Smooth muscle cell of the pulmonary artery (primary cell): ENCODE results near the gene MTERF4. TPM values are rescaled to one million over a fixed set of nuclear protein-coding genes. Genes with fewer than 3 reads are reported as not detected.

Experiments used
- total RNA-seq: library from RNA; depleted of rRNA; stranded (reverse); fragments of >200 nt; gene quantifications from 2 replicates; pipeline ENCODE4 v1.2.3, GENCODE V29; 2014

The MTERF4 gene, protein sequence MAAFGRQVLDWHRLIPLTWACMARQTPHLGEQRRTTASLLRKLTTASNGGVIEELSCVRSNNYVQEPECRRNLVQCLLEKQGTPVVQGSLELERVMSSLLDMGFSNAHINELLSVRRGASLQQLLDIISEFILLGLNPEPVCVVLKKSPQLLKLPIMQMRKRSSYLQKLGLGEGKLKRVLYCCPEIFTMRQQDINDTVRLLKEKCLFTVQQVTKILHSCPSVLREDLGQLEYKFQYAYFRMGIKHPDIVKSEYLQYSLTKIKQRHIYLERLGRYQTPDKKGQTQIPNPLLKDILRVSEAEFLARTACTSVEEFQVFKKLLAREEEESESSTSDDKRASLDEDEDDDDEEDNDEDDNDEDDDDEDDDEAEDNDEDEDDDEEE
- total RNA-seq: 31.3 and 38.3 TPM in 2 replicates

DNA sequence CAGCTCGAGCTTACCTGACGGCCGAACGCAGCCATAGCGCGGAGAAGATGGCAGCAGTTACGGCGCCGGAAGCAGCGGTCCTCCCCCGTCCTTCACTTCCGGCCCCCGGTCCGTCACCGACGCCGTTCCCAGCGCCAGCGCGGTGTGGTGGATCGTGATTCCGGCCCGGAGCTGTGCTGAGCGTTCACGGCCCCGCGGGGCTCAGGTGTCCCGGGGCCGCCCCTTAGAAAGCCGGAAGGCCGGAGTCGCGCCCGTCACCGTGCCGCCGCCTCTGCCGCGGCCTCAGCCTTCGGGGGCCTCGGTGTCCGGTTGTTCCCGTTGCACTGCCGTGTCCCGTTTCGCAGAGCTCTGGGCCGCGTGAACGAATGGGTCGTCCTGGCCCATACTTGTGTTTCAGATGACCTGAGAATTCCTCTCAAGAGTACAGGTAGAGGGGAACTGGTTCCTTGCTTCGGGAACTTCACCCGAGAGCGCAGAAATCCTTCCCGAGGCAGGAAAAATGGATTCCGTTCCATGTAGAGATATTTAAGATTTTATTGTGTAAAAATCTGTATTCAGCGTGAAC lies at the start of gene MTERF4:
TSS of gene MTERF4 (minus strand) at position 49 of the 565 bp plus-strand sequence. CDS start at position 35, 14 bp downstream.

DNA sequence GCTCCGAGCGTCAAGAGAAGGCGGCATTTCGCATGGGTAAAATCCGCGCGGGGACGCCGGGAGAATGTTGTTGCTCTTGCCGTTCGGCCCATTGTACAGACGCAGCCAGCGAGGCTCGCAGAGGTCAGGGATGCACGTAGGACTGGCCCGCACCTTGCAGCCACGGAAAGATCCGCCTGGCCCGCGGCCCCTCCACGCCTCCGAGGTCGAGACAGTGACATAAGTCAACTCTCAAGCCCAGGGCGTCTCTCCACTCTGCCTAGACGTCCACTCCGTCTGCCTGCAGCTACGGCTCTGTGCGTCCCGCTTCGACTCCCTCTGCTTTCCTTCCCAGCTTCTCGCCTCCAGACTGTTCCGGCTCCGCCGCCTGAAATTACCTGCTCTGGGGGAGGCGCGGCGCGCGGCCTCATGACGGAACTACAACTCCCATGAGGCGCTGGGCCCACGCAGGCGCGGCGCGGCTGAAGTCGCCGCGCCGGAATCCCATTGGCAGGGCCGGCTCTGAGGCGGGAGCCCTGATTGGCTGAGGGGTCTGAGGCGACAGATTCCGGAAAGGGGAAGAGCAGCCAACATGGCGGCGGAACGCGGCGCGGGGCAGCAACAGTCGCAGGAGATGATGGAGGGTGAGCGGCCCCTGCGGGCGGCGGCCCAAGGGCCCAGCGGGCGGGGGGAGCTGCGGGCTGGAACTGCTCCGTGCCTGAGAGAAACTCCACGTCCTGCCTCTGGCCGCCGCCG lies 48.0 kb upstream of the MTERF4 start, which contains the start of gene PPP1R7:
TSS of gene PPP1R7 (plus strand) at position 543 of the 735 bp plus-strand sequence. CDS start at position 572, 29 bp downstream.

DNA sequence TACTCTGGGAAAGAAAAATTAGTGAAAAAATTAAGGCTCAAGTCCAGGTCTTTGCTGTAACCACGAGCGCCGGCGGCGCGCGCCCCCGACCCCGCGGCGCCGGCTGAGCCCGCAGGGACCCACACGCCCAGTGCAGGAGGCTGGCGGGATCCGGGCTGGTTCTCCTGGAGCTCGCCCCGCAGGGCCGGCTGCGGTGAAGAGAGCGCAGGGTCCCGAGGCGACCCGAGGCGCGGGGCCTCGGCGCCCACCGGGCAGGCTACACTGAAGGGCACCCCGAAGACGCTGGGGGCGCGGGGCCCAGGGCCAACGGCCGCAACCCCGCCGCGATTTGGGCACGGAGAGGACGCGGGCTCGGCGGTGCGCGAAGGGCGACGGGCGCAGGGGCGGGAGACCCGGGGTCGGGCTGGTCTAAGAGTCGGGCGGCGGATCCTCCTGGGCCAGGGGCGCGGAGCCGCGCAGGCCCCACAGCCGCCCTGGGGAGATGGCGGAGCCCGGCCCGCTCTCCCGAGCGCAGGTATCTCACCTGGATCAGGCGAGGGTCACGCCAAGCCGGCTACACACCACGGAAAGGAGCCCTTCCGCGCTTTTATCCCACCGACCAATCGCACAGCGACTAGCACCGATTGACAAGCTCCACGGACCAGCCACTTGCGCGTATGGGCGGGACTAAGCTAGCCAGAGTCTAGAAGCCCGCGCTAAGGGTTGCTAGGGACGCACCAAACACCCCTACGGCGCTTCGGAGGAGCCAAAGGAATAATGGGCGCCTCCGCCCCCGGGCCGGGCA lies 47.0 kb upstream of the MTERF4 start, which contains the start of gene PASK:
TSS of gene PASK (minus strand) at position 582 of the 784 bp plus-strand sequence. CDS start 6,440 bp downstream, outside the sequence.

Other genes with a start within 250 kb of the MTERF4 start
- not detected in 2 replicates for gene AGXT, start 233.5 kb downstream of the MTERF4 start, total RNA-seq
- not detected in 2 replicates for gene MAB21L4, start 206.1 kb downstream of the MTERF4 start, total RNA-seq
- 0.13 TPM in 1 of 2 replicates, not detected in the other for gene CROCC2, start 196.0 kb downstream of the MTERF4 start, total RNA-seq
- gene SNED1, start 103.7 kb downstream of the MTERF4 start, total RNA-seq: 35.9 and 62.5 TPM in 2 replicates
- gene PASK, start 47.2 kb upstream of the MTERF4 start, total RNA-seq: 2.4 TPM in 2 replicates
- gene PPP1R7, start 48.2 kb upstream of the MTERF4 start, total RNA-seq: 29.0 and 37.9 TPM in 2 replicates
- gene ANO7, start 86.4 kb upstream of the MTERF4 start, total RNA-seq: 1.0 and 1.7 TPM in 2 replicates
- 1,582 and 1,585 TPM in 2 replicates for gene HDLBP, start 213.4 kb upstream of the MTERF4 start, total RNA-seq
- gene SEPTIN2, start 213.6 kb upstream of the MTERF4 start, total RNA-seq: 452 and 457 TPM in 2 replicates